H1 (cell line): Measurements from ENCODE around the gene CST6. TPM values are rescaled to one million over a fixed set of nuclear protein-coding genes. Genes with fewer than 3 reads are reported as not detected.

ENCODE experiments used
- ATF2 ChIP-seq: IDR thresholded peaks from 2 replicates; pipeline ENCODE4 v1.6.1; 2012; ENCODE audit warnings: low read length, inconsistent platforms
- EGR1 ChIP-seq: IDR thresholded peaks from 2 replicates; pipeline ENCODE4 v1.6.1; 2011; ENCODE audit warnings: low read depth, low read length, borderline replicate concordance
- HDAC6 ChIP-seq: IDR thresholded peaks from one replicate; pipeline ENCODE4 v1.7.1; 2012; ENCODE audit warnings: low read depth, mild to moderate bottlenecking, inconsistent platforms, low read length, moderate library complexity
- KDM1A ChIP-seq: fragments of 200-600, 300-600 bp; sonication (generic); IDR thresholded peaks from 2 replicates; pipeline ENCODE4 v1.7.1; 2016; ENCODE audit warnings: mild to moderate bottlenecking, low read length, borderline replicate concordance
- PHF8 ChIP-seq: fragments of 200-600 bp; sonication (generic); conservative IDR thresholded peaks from 2 replicates; pipeline ENCODE4 v1.7.1; 2012; ENCODE audit warnings: low read depth, mild to moderate bottlenecking, inconsistent platforms, low read length, moderate library complexity
- TBP ChIP-seq: IDR thresholded peaks from 2 replicates; pipeline ENCODE4 v1.6.1; 2011; ENCODE audit warnings: low read depth, low read length, improper control_type of control experiment
- polyA plus RNA-seq, 7 experiments: library from polyadenylated mRNA; depleted of rRNA in 3 of 7; stranded (reverse) in 5 of 7; unstranded in 2 of 7; fragments of >200 nt in 5 of 7; fragments of 200-250 nt in 2 of 7; gene quantifications; 1 replicate in 5 of 7; 2 replicates in 1 of 7; 4 replicates in 1 of 7; pipeline versions ENCODE4 v1.2.1 to v1.2.3, GENCODE V29; 2011 to 2013; ENCODE audit warnings: missing spikeins in 2 of 7, mixed read lengths in 2 of 7
- total RNA-seq: library from RNA; stranded (reverse); fragmentation: NEBNext Ultra II Directional; extraction: Animal tissue kit (Norgen Biotek cat#: 25700); gene quantifications from 2 replicates; pipeline ENCODE4 v1.2.1, GENCODE V29; 2021

The CST6 gene
- total and polyA plus RNA-seq, 2 of the 8 experiments (the other 6 are each of a cell fraction or from before 2014, with no cell fraction given) = 1.6 to 7.6 TPM

GRCh38 chr11:66042996-66043906 is 31.4 kb downstream of the CST6 start (continued):
- TF ChIP-seq HDAC6 (no peak), EGR1 (no peak), KDM1A (no peak), PHF8 (no peak), ATF2 (no peak), TBP (no peak)
